ENCODE data around the gene DCLK1. TPM values are rescaled to one million over a fixed set of nuclear protein-coding genes. Genes with fewer than 3 reads are reported as not detected.

The DCLK1 gene
- total RNA-seq, 4 donors from 2014 or later, result 3.8 to 10.0 (median 8.2) TPM

DNA sequence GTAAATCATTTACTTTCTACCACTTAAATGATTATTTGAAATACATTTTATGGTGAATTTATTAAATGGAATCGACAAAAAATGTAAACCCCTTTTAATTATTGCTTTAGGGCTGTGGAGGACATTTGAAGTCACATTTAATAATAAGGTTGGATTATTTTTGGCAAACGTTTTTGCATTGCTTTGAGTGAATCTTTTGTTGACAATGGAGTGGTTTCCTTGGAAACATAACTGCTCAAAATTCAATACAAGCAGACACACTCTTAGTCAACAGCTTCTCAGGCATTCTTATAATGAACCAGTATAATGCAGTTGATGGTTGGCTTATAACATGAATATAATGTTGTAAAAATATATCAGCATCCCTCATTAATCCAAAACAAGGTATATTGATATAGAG lies 104.7 kb downstream of the DCLK1 start:
- Histone ChIP-seq H3K9me3 (no peaks in the 10 kb centered on the region), H3K27me3 (no peaks in the 10 kb centered on the region), H3K27ac (no peak overlapping the region), H3K4me3 (no peak overlapping the region), H3K4me1 (no peaks in the 10 kb centered on the region), H3K36me3 (no peaks in the 10 kb centered on the region)
- DNase-seq (no peak), ATAC-seq (no peak)
- in situ Hi-C loops (cut with MboI; ENCODE audit: low sequenced_read_pairs in 4 of 4) (no loop called here), intact Hi-C loops (cut with DNase I; ENCODE audit: low total_unique reads) (no loop called here)
- TF ChIP-seq POLR2A (IDR thresholded peaks at IDR 0.05), result no peak
- TF ChIP-seq, protein P1, sequence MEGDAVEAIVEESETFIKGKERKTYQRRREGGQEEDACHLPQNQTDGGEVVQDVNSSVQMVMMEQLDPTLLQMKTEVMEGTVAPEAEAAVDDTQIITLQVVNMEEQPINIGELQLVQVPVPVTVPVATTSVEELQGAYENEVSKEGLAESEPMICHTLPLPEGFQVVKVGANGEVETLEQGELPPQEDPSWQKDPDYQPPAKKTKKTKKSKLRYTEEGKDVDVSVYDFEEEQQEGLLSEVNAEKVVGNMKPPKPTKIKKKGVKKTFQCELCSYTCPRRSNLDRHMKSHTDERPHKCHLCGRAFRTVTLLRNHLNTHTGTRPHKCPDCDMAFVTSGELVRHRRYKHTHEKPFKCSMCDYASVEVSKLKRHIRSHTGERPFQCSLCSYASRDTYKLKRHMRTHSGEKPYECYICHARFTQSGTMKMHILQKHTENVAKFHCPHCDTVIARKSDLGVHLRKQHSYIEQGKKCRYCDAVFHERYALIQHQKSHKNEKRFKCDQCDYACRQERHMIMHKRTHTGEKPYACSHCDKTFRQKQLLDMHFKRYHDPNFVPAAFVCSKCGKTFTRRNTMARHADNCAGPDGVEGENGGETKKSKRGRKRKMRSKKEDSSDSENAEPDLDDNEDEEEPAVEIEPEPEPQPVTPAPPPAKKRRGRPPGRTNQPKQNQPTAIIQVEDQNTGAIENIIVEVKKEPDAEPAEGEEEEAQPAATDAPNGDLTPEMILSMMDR (IDR thresholded peaks at IDR 0.05 in 4 of 5, conservative IDR thresholded peaks at IDR 0.05 in 1 of 5), result no peak

DNA sequence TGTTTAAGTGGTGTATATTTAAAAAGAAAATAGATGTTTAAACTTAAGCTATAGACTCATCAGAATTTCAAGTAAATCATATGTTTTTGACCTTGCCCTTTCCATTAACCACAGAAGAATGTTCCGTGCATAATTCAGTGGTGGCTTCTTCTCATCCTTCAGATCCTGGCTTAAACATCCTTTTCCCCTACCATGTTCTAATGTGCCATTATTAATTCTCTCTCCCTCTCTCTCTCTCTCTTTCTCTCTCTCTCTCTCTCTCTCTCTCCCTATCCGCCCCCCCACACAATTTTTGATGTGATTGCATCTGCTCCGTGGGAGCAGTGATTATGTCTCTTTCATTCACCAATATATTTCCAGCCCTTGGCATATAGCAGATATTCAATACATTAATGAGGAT lies 116.4 kb downstream of the DCLK1 start:
- in situ Hi-C loops (cut with MboI; ENCODE audit: low sequenced_read_pairs in 4 of 4) (no loop called here), intact Hi-C loops (cut with DNase I; ENCODE audit: low total_unique reads) (no loop called here)
- H3K9me3 ChIP-seq, result no peaks in the 10 kb centered on the region
- ATAC-seq (no peak), DNase-seq (no peak)
- TF ChIP-seq, protein P1 (IDR thresholded peaks at IDR 0.05 in 4 of 5, conservative IDR thresholded peaks at IDR 0.05 in 1 of 5), result no peak
- TF ChIP-seq POLR2A (IDR thresholded peaks at IDR 0.05), result no peak
- H3K27me3 ChIP-seq, result no peaks in the 10 kb centered on the region
- no peak overlapping the region for H3K4me3 ChIP-seq
- H3K27ac ChIP-seq, result no peak overlapping the region
- H3K4me1 ChIP-seq, result no peaks in the 10 kb centered on the region
- H3K36me3 ChIP-seq, result no peaks in the 10 kb centered on the region

DNA sequence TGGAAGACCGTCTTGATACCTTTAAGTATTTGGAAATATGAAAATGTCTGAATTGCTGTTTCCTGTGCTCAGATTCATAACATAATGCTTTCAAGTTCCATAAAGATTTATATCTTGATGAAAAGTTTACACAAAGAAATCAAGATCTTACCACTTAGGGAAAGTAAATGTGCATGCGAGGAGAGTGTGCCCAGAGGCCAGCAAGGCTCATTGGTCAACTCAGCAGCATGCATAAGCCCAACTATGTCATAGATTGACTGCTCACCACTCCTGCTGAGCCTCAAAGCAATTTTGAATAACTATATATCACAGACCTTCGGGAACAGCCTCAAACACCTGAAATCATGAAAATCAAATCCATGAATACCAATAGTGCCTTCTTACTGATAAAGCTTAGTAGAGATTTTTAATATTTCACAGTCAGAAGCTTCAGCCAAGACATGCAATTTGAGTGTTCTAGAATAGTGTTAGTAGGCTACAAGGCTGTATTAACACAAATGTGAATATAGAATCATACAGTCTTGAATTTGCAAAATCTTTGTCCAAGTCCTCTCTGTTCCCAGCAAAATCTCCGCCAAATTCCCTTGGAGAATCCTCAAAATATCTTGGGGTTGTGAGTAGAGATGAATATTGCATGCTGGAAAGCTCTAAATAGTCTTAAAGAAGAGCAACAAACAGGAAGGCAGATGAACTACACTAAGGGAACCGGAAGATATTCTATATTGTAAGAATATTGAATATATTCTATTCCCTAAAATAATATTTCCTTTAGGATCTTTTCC lies 124.1 kb downstream of the DCLK1 start:
- ATAC-seq (no peak), DNase-seq (no peak)
- no peak overlapping the region for H3K27ac ChIP-seq
- no peak overlapping the region for H3K4me3 ChIP-seq
- TF ChIP-seq POLR2A (IDR thresholded peaks at IDR 0.05), result no peak
- TF ChIP-seq, protein P1 (IDR thresholded peaks at IDR 0.05 in 4 of 5, conservative IDR thresholded peaks at IDR 0.05 in 1 of 5), result no peak
- intact Hi-C loops (cut with DNase I; ENCODE audit: low total_unique reads), result no loop called here
- H3K36me3 ChIP-seq, result no peaks in the 10 kb centered on the region
- no peaks in the 10 kb centered on the region for H3K9me3 ChIP-seq
- H3K27me3 ChIP-seq, result no peaks in the 10 kb centered on the region
- H3K4me1 ChIP-seq, result no peaks in the 10 kb centered on the region
- in situ Hi-C loops (cut with MboI; ENCODE audit: low sequenced_read_pairs in 4 of 4), result no loop called here

DNA sequence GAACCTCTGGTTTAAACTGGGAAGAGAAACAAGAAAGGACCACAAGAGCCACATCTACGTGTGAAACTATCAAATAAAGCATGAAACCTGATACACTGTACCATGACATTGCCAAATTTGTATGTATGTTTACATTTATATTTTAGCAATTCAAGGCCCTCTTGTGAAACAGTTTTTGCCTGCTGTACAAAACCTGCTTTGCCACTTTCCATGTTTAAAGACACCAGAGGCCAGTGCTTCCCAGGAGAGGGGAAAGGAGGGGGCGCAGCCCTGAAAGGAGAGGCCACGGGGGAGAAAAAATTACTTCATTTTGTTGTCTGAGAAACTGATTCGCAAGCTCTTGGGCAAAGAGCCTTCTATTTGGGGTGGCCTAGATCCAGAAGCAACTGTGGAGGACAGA lies 124.8 kb downstream of the DCLK1 start:
- no peak overlapping the region for H3K4me3 ChIP-seq
- no peak overlapping the region for H3K27ac ChIP-seq
- no peaks in the 10 kb centered on the region for H3K9me3 ChIP-seq
- TF ChIP-seq POLR2A (IDR thresholded peaks at IDR 0.05), result no peak
- TF ChIP-seq, protein P1 (IDR thresholded peaks at IDR 0.05 in 4 of 5, conservative IDR thresholded peaks at IDR 0.05 in 1 of 5), result no peak
- intact Hi-C loops (cut with DNase I; ENCODE audit: low total_unique reads) (no loop called here), in situ Hi-C loops (cut with MboI; ENCODE audit: low sequenced_read_pairs in 4 of 4) (no loop called here)
- H3K4me1 ChIP-seq, result no peaks in the 10 kb centered on the region
- no peak for ATAC-seq
- no peaks in the 10 kb centered on the region for H3K27me3 ChIP-seq
- DNase-seq, result no peak
- no peaks in the 10 kb centered on the region for H3K36me3 ChIP-seq

DNA sequence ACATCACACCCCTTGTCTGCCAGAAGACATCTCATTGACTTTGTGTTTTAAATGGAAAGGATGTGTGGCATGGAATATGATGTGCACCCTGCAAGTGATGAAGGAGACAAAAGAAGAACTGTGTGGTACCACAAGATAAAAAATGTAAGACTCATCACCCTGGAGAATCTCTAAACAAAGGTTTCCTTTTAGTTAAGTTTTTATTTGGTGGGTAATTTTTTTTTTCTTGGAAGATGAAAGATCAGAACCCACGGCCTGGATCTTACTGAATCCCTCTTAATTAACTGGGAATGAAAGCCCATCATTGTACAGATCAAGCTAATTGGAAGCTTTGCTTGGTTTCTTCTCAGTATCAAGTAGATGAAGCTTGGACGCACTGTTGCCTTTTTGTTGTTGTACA lies 129.6 kb downstream of the DCLK1 start:
- ATAC-seq, result no peak
- no peaks in the 10 kb centered on the region for H3K9me3 ChIP-seq
- intact Hi-C loops (cut with DNase I; ENCODE audit: low total_unique reads) (no loop called here), in situ Hi-C loops (cut with MboI; ENCODE audit: low sequenced_read_pairs in 4 of 4) (no loop called here)
- DNase-seq, result no peak
- no peaks in the 10 kb centered on the region for H3K27me3 ChIP-seq
- TF ChIP-seq, protein P1 (IDR thresholded peaks at IDR 0.05 in 4 of 5, conservative IDR thresholded peaks at IDR 0.05 in 1 of 5), result no peak
- TF ChIP-seq POLR2A (IDR thresholded peaks at IDR 0.05), result no peak
- no peaks in the 10 kb centered on the region for H3K36me3 ChIP-seq
- no peak overlapping the region for H3K4me3 ChIP-seq
- H3K27ac ChIP-seq, result no peak overlapping the region
- peaks cover under 1 to 5% of the 10 kb centered on the region in 2 donors for H3K4me1 ChIP-seq

Data from gastrocnemius medialis (tissue), 4 donors.